GM12872 (cell line): Measurements from ENCODE around the gene NOTCH1.

Experiments used
- TF ChIP-seq, protein P1 (sequence below): IDR thresholded peaks from 3 replicates; pipeline ENCODE4 v1.5.1; 2011; ENCODE audit warnings: low read depth, mild to moderate bottlenecking, low read length, moderate library complexity; ENCODE audit not compliant: insufficient read depth

Gene NOTCH1

DNA sequence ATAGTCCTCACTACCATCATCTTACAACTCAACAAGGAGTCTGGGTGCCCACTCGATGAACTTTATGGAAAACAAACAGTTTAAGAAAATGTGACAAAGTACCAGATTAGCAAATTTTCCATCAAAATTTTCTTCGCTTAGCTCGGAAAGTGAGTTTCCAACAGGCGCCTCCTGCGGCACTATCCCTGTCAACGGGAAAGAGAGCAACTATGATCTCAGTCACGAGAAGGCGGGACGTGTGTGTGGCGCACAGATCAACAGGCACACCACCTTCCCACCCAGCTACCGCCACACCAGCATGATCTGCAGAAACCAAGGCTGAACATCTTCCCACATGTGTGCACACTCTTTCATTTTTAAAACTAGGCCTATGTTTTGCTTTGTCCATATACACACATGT, 92.5 kb downstream of the NOTCH1 start:
- TF ChIP-seq, protein P1, sequence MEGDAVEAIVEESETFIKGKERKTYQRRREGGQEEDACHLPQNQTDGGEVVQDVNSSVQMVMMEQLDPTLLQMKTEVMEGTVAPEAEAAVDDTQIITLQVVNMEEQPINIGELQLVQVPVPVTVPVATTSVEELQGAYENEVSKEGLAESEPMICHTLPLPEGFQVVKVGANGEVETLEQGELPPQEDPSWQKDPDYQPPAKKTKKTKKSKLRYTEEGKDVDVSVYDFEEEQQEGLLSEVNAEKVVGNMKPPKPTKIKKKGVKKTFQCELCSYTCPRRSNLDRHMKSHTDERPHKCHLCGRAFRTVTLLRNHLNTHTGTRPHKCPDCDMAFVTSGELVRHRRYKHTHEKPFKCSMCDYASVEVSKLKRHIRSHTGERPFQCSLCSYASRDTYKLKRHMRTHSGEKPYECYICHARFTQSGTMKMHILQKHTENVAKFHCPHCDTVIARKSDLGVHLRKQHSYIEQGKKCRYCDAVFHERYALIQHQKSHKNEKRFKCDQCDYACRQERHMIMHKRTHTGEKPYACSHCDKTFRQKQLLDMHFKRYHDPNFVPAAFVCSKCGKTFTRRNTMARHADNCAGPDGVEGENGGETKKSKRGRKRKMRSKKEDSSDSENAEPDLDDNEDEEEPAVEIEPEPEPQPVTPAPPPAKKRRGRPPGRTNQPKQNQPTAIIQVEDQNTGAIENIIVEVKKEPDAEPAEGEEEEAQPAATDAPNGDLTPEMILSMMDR, result no peak

DNA sequence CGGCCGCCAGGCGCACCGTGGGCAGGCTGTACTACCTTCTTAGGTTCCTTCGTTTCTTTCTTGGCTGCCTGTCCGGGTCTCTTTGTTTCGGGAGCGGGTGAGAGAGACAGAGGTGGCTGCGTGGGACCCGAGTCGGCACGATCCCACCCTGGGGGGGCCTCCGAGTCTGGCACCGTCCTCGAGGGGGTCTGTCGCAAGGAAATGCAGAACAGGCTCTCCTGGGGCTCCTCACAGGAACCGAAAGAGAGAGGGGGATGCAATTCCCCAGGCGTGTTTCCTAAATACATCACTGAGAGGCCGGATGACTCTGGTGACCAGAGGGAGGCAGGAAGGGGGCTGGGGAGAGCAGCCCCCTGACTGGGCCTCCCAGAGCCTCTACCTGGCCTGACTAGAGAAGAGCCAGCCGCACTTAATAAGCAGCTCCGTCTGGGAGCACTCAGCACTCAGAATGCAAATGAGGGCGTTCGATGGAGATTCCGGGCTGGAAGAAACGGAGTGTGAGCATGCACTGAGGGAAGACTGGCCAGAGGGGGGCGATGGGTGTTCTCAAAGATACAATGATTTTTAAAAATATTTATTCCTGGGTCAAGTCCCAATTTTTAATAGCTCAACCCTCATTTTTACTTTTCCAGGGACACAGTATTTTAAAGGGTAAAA, 94.5 kb downstream of the NOTCH1 start:
- TF ChIP-seq, protein P1, result no peak

DNA sequence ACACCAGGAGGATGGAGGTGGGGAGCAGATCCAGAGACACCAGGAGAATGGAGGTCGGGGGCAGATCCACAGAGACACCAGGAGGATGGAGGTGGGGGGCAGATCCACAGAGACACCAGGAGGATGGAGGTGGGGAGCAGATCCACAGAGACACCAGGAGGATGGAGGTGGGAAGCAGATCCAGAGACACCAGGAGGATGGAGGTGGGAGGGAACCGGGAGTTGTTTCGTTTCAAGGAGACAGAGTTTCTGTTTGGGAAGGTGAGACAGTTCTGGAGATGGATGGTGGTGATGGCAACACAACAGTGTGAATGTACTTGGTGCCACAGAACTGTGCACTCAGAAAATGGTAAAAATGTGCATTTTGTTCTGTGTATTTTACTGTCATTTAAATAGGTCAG, 97.2 kb downstream of the NOTCH1 start:
- TF ChIP-seq, protein P1, result no peak

DNA sequence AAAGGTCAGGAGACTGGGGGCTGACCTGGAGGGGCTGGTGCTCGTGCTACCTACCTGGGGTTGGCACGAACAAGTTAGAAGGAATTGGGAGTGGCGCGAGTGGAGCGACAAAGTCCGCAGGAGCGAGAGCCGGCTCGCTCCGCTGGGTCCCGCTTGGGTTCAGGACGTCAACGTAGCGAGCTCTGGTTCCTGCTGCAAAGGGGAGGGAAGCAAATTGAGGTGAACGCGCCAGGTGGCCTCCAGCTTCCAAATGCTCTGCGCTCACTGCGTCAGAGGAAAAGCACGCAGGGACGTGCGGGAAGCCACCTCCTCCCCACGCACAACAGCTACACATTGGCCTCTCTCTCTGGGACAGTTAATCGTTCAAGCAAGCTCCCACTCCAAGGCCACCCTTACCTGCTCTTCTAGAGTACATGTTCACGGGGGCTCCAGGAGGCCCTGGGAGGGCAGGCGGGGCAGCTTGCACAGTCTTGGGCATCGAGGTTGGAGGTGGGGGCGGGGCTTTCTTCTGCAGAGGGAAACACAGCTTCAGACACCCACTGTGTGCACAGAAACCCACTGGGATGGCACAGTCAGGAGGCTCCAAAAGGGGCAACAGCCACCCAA, 98.6 kb downstream of the NOTCH1 start:
- TF ChIP-seq, protein P1, result no peak

DNA sequence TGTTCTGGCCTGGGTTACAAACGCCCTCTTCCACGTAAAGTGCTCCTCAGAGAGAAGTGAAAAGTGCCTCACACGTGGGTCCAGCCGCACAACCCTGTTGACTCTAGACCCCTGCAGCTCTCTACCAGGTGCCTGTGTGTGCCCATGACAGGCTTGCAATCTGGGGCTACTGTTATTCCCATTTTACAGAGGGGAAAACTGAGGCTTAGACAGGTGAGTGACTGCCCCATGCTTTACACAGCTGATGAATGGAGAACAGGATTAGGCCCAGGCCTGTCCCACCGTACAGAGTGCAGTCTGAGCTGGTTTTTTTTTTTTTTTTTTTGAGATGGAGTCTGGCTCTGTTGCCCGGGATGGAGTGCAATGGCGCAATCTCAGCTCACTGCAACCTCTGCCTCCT, 100.0 kb downstream of the NOTCH1 start:
- TF ChIP-seq, protein P1, result no peak
